ENCODE measurements around the gene RMI1.

The RMI1 gene

GRCh38 chr9:83969602-83970001, 11.0 kb upstream of the RMI1 start:
- no peak for DNase-seq

- DNase-seq: no peak
These were observed 9.1 kb upstream of the RMI1 start for GRCh38 chr9:83971485-83971884.

GRCh38 chr9:83972286-83972685, 8.3 kb upstream of the RMI1 start:
- DNase-seq: no peak

- DNase-seq: no peak
These were observed 5.3 kb upstream of the RMI1 start for GRCh38 chr9:83975300-83975699.

- no peak for DNase-seq
These were observed 4.2 kb upstream of the RMI1 start for GRCh38 chr9:83976372-83976771.

GRCh38 chr9:83977196-83977595, 3.4 kb upstream of the RMI1 start:
- no peak for DNase-seq

- peak; percentile 12 to 87 (median 78) for DNase-seq
These were observed 1.4 kb upstream of the RMI1 start for GRCh38 chr9:83978992-83979811.

- DNase-seq: peak; percentile 95 to 100 (median 99)
These were observed 702 bp upstream of the RMI1 start, which contains the start of gene HNRNPK for GRCh38 chr9:83979812-83980394. Gene HNRNPK (minus strand): TSS chr9:83980215. CDS start chr9:83978252, 1,963 bp downstream.

GRCh38 chr9:83981126-83981871, 694 bp downstream of the RMI1 start:
- DNase-seq: peak in 4 of 14 donors; percentile 15 to 64 (median 46)

- no peak for DNase-seq
These were observed 5.6 kb downstream of the RMI1 start for GRCh38 chr9:83986195-83986594.

GRCh38 chr9:83986765-83987401, 6.3 kb downstream of the RMI1 start:
- DNase-seq: no peak

GRCh38 chr9:83987402-83987791, 6.8 kb downstream of the RMI1 start:
- no peak for DNase-seq

- no peak for DNase-seq
These were observed 7.8 kb downstream of the RMI1 start for GRCh38 chr9:83988411-83988810.

GRCh38 chr9:83991355-83991754, 10.8 kb downstream of the RMI1 start:
- DNase-seq: no peak

- no peak for DNase-seq
These were observed 11.8 kb downstream of the RMI1 start for GRCh38 chr9:83992407-83992806.

- no peak for DNase-seq
These were observed 12.3 kb downstream of the RMI1 start for GRCh38 chr9:83992901-83993300.

GRCh38 chr9:83996126-83996525, 15.5 kb downstream of the RMI1 start:
- DNase-seq: no peak

- no peak for DNase-seq
These were observed 18.7 kb downstream of the RMI1 start for GRCh38 chr9:83999141-83999918.

- DNase-seq: no peak
These were observed 19.6 kb downstream of the RMI1 start for GRCh38 chr9:84000186-84000585.

- DNase-seq: no peak
These were observed 21.0 kb downstream of the RMI1 start for GRCh38 chr9:84001621-84002020.

- no peak for DNase-seq
These were observed 21.7 kb downstream of the RMI1 start for GRCh38 chr9:84002344-84002743.

GRCh38 chr9:84003246-84003645, 22.6 kb downstream of the RMI1 start:
- DNase-seq: no peak

All from C1 segment of cervical spinal cord (tissue), 14 donors.